ENCODE measurements around the gene FAM241A.
"Not testable (repeated sequence)": the region's sequence is repeated elsewhere in the genome, so short reads cannot be mapped to it uniquely, and the experiment has no call there.

- not testable (repeated sequence) for TF ChIP-seq CTCF, POLR2A (IDR thresholded peaks at IDR 0.05)
Observed at GRCh38 chr4:112178741-112179140, 33.5 kb downstream of the FAM241A start.

Measured in lower leg skin (tissue), 3 donors.